ENCODE results near the gene CUL4A. TPM values are rescaled to one million over a fixed set of nuclear protein-coding genes. Genes with fewer than 3 reads are reported as not detected.
A peak's percentile ranks its signal among the peaks of the same experiment; 100 is the strongest.

CUL4A gene
- total RNA-seq, 1 experiment from 2014 or later = 145 TPM

GRCh38 chr13:113205428-113205931 is 3.9 kb upstream of the CUL4A start:
- DNase-seq (ENCODE audit: low read depth in 1 of 2, low spot score in 2 of 2) = peak in 1 of 2 experiments; percentile 34
- H3K27ac ChIP-seq = peak overlapping the region; percentile 36
- H3K36me3 ChIP-seq = peaks cover 56% of the 10 kb centered on the region
- no peak overlapping the region for H3K4me3 ChIP-seq
- no peaks in the 10 kb centered on the region for H3K9me3 ChIP-seq (replicated peaks)
- peaks cover 40% of the 10 kb centered on the region for H3K4me1 ChIP-seq (replicated peaks)
- H3K27me3 ChIP-seq (replicated peaks) = no peaks in the 10 kb centered on the region

- H3K36me3 ChIP-seq = peaks cover 72% of the 10 kb centered on the region
- peak overlapping the region; percentile 99; the same call in 1 of the 2 replicates for H3K27ac ChIP-seq
Observed at GRCh38 chr13:113207460-113207859, 2.0 kb upstream of the CUL4A start.

GRCh38 chr13:113207890-113208420 is 1.5 kb upstream of the CUL4A start:
- DNase-seq (ENCODE audit: low read depth in 1 of 2, low spot score in 2 of 2) = no peak
- H3K27ac ChIP-seq = peak overlapping the region; percentile 99
- no peaks in the 10 kb centered on the region for H3K9me3 ChIP-seq (replicated peaks)
- H3K27me3 ChIP-seq (replicated peaks) = no peaks in the 10 kb centered on the region
- peak overlapping the region; percentile 96 for H3K4me3 ChIP-seq
- peaks cover 49% of the 10 kb centered on the region for H3K4me1 ChIP-seq (replicated peaks)
- peaks cover 73% of the 10 kb centered on the region for H3K36me3 ChIP-seq

More at GRCh38 chr13:113207460-113207859, 2.0 kb upstream of the CUL4A start:
- no peaks in the 10 kb centered on the region for H3K9me3 ChIP-seq (replicated peaks)
- H3K27me3 ChIP-seq (replicated peaks) = no peaks in the 10 kb centered on the region
- peaks cover 49% of the 10 kb centered on the region for H3K4me1 ChIP-seq (replicated peaks)
- DNase-seq (ENCODE audit: low read depth in 1 of 2, low spot score in 2 of 2) = no peak
- H3K4me3 ChIP-seq = peak overlapping the region; percentile 96

- Histone ChIP-seq H3K4me3 (peak within 1 kb of the TSS; percentile 96), H3K9me3 (replicated peaks) (no peaks in the 10 kb centered on the region), H3K4me1 (replicated peaks) (peaks cover 49% of the 10 kb centered on the region), H3K36me3 (peaks cover 73% of the 10 kb centered on the region), H3K27ac (peak within 1 kb of the TSS; percentile 99), H3K27me3 (replicated peaks) (no peaks in the 10 kb centered on the region)
- DNase-seq (ENCODE audit: low read depth in 1 of 2, low spot score in 2 of 2) = peak; percentile 86 to 94
Observed at GRCh38 chr13:113208421-113209335, 735 bp upstream of the CUL4A start, which contains the start of gene PCID2. Gene PCID2 (minus strand): TSS chr13:113208669. CDS start chr13:113208634, 35 bp downstream.

GRCh38 chr13:113209759-113210421 is 477 bp downstream of the CUL4A start:
- Histone ChIP-seq H3K36me3 (peaks cover 68% of the 10 kb centered on the region), H3K4me1 (replicated peaks) (peaks cover 39% of the 10 kb centered on the region), H3K27ac (peak overlapping the region; percentile 99), H3K9me3 (replicated peaks) (no peaks in the 10 kb centered on the region), H3K4me3 (peak overlapping the region; percentile 96), H3K27me3 (replicated peaks) (no peaks in the 10 kb centered on the region)
- DNase-seq (ENCODE audit: low read depth in 1 of 2, low spot score in 2 of 2) = peak in 1 of 2 experiments; percentile 57

GRCh38 chr13:113210833-113211232 is 1.4 kb downstream of the CUL4A start:
- Histone ChIP-seq H3K36me3 (peaks cover 59% of the 10 kb centered on the region), H3K27ac (no peak overlapping the region), H3K27me3 (replicated peaks) (no peaks in the 10 kb centered on the region), H3K4me1 (replicated peaks) (peaks cover 30% of the 10 kb centered on the region), H3K4me3 (peak overlapping the region; percentile 96; the same call in 1 of the 2 replicates), H3K9me3 (replicated peaks) (no peaks in the 10 kb centered on the region)
- DNase-seq (ENCODE audit: low read depth in 1 of 2, low spot score in 2 of 2) = no peak

GRCh38 chr13:113211774-113212173 is 2.4 kb downstream of the CUL4A start:
- Histone ChIP-seq H3K4me1 (replicated peaks) (peaks cover 30% of the 10 kb centered on the region), H3K36me3 (peaks cover 50% of the 10 kb centered on the region), H3K27ac (no peak overlapping the region), H3K9me3 (replicated peaks) (no peaks in the 10 kb centered on the region), H3K4me3 (no peak overlapping the region), H3K27me3 (replicated peaks) (no peaks in the 10 kb centered on the region)
- no peak for DNase-seq (ENCODE audit: low read depth in 1 of 2, low spot score in 2 of 2)

- H3K27ac ChIP-seq = no peak overlapping the region
- no peak overlapping the region for H3K4me3 ChIP-seq
- peak; percentile 60 to 61 for DNase-seq (ENCODE audit: low read depth in 1 of 2, low spot score in 2 of 2)
- H3K4me1 ChIP-seq (replicated peaks) = peaks cover 25% of the 10 kb centered on the region
- H3K9me3 ChIP-seq (replicated peaks) = no peaks in the 10 kb centered on the region
- H3K36me3 ChIP-seq = peaks cover 47% of the 10 kb centered on the region
- no peaks in the 10 kb centered on the region for H3K27me3 ChIP-seq (replicated peaks)
Observed at GRCh38 chr13:113216254-113217048, 7.0 kb downstream of the CUL4A start.

- Histone ChIP-seq H3K4me3 (no peak overlapping the region), H3K36me3 (peaks cover 55% of the 10 kb centered on the region), H3K27me3 (replicated peaks) (no peaks in the 10 kb centered on the region), H3K9me3 (replicated peaks) (no peaks in the 10 kb centered on the region), H3K4me1 (replicated peaks) (peaks cover 25% of the 10 kb centered on the region), H3K27ac (no peak overlapping the region)
- DNase-seq (ENCODE audit: low read depth in 1 of 2, low spot score in 2 of 2) = no peak
Observed at GRCh38 chr13:113218586-113218985, 9.2 kb downstream of the CUL4A start.

- DNase-seq (ENCODE audit: low read depth in 1 of 2, low spot score in 2 of 2) = peak in 1 of 2 experiments; percentile 34
- no peaks in the 10 kb centered on the region for H3K9me3 ChIP-seq (replicated peaks)
- peaks cover 25% of the 10 kb centered on the region for H3K4me1 ChIP-seq (replicated peaks)
- no peak overlapping the region for H3K4me3 ChIP-seq
- no peak overlapping the region for H3K27ac ChIP-seq
- H3K36me3 ChIP-seq = peaks cover 57% of the 10 kb centered on the region
- no peaks in the 10 kb centered on the region for H3K27me3 ChIP-seq (replicated peaks)
Observed at GRCh38 chr13:113219256-113219940, 10.0 kb downstream of the CUL4A start.

GRCh38 chr13:113220141-113220598 is 10.8 kb downstream of the CUL4A start:
- Histone ChIP-seq H3K36me3 (peaks cover 65% of the 10 kb centered on the region), H3K9me3 (replicated peaks) (no peaks in the 10 kb centered on the region), H3K4me1 (replicated peaks) (peaks cover 25% of the 10 kb centered on the region), H3K4me3 (no peak overlapping the region), H3K27me3 (replicated peaks) (no peaks in the 10 kb centered on the region), H3K27ac (no peak overlapping the region)
- DNase-seq (ENCODE audit: low read depth in 1 of 2, low spot score in 2 of 2) = no peak

- no peak overlapping the region for H3K27ac ChIP-seq
- H3K4me1 ChIP-seq (replicated peaks) = peaks cover 24% of the 10 kb centered on the region
- no peak overlapping the region for H3K4me3 ChIP-seq
- peak; percentile 26 to 55 for DNase-seq (ENCODE audit: low read depth in 1 of 2, low spot score in 2 of 2)
- H3K27me3 ChIP-seq (replicated peaks) = no peaks in the 10 kb centered on the region
- H3K36me3 ChIP-seq = peaks cover 72% of the 10 kb centered on the region
- no peaks in the 10 kb centered on the region for H3K9me3 ChIP-seq (replicated peaks)
Observed at GRCh38 chr13:113220877-113221276, 11.5 kb downstream of the CUL4A start.

Measured in SJSA1 (cell line).